Ishikawa (cell line): Measurements from ENCODE around the gene KIF22.

ENCODE experiments used
- CREB1 ChIP-seq: IDR thresholded peaks from 2 replicates; pipeline ENCODE4 v1.6.1; 2012; ENCODE audit warnings: low read depth
- FOXM1 ChIP-seq: IDR thresholded peaks from 2 replicates; pipeline ENCODE4 v1.6.1; 2012; ENCODE audit warnings: low read depth, borderline replicate concordance
- MAX ChIP-seq: IDR thresholded peaks from 2 replicates; pipeline ENCODE4 v1.6.1; 2012
- NFIC ChIP-seq: IDR thresholded peaks from 2 replicates; pipeline ENCODE4 v1.6.1; 2012
- RAD21 ChIP-seq: IDR thresholded peaks from 2 replicates; pipeline ENCODE4 v1.6.1; 2012; ENCODE audit warnings: low read depth
- REST ChIP-seq: IDR thresholded peaks from 2 replicates; pipeline ENCODE4 v1.6.1; 2012; ENCODE audit warnings: low read depth, mild to moderate bottlenecking
- TAF1 ChIP-seq: IDR thresholded peaks from 2 replicates; pipeline ENCODE4 v1.6.1; 2012; ENCODE audit warnings: low read depth, mild to moderate bottlenecking
- TEAD4 ChIP-seq: IDR thresholded peaks from 2 replicates; pipeline ENCODE4 v1.6.1; 2012
- YY1 ChIP-seq: IDR thresholded peaks from 2 replicates; pipeline ENCODE4 v1.6.1; 2012; ENCODE audit warnings: low read depth

GRCh38 chr16:29812754-29813643 is 22.4 kb downstream of the KIF22 start:
- TF ChIP-seq RAD21 (no peak), REST (no peak), TEAD4 (no peak), FOXM1 (no peak), TAF1 (no peak), CREB1 (no peak), MAX (no peak), YY1 (no peak), NFIC (no peak)
